Sigmoid colon (tissue), 7 donors: ENCODE measurements around the gene MYH7B. TPM values are rescaled to one million over a fixed set of nuclear protein-coding genes. Genes with fewer than 3 reads are reported as not detected.

Source experiments
- DNase-seq: peaks from one replicate; pipeline ENCODE4 v3.0.0-alpha.2; 2019
- H3K27ac ChIP-seq, 4 donors: fragments of 200-600 bp; sonication (generic); one replicate each; pipeline ENCODE4 v1.5.1; 2016 to 2019; ENCODE audit warnings: mild to moderate bottlenecking in 1 of 4
- H3K27me3 ChIP-seq, 3 donors: fragments of 200-600 bp; sonication (generic); one replicate each; pipeline ENCODE4 v1.5.1; 2019; ENCODE audit warnings: mild to moderate bottlenecking in 1 of 3
- H3K36me3 ChIP-seq, 4 donors: fragments of 200-600 bp; sonication (generic); one replicate each; pipeline ENCODE4 v1.5.1; 2016 to 2019
- H3K4me1 ChIP-seq, 4 donors: fragments of 200-600 bp; sonication (generic); one replicate each; pipeline ENCODE4 v1.5.1; 2017 to 2019
- H3K4me3 ChIP-seq, 4 donors: fragments of 200-600 bp; sonication (generic); one replicate each; pipeline ENCODE4 v1.5.1; 2017 to 2019; ENCODE audit warnings: mild to moderate bottlenecking in 2 of 4, moderate library complexity in 1 of 4
- H3K9me3 ChIP-seq, 4 donors: fragments of 200-600 bp in 3 of 4; sonication (generic) in 3 of 4; one replicate each; pipeline versions ENCODE4 v1.5.1 to v1.6.1; 2013 to 2019
- CTCF ChIP-seq, 4 experiments: fragments of 450-650 bp in 3 of 4; fragments of 200-600 bp in 1 of 4; IDR thresholded peaks; one replicate each; pipeline ENCODE4 v1.5.1; 2016 to 2019; ENCODE audit warnings: antibody characterized with exemption in 4 of 4, mild to moderate bottlenecking in 3 of 4, moderate library complexity in 2 of 4
- EP300 ChIP-seq, 4 donors: sonication (generic); formaldehyde crosslinking; IDR thresholded peaks; one replicate each; pipeline ENCODE4 v1.6.1; 2017; ENCODE audit warnings: antibody characterized with exemption in 4 of 4
- POLR2A ChIP-seq, 2 donors: fragments of 450-650 bp; IDR thresholded peaks; one replicate each; pipeline ENCODE4 v1.6.1; 2016; ENCODE audit warnings: antibody characterized with exemption in 2 of 2, mild to moderate bottlenecking in 2 of 2, moderate library complexity in 2 of 2
- POLR2AphosphoS5 ChIP-seq, 4 donors: sonication (generic); formaldehyde crosslinking; IDR thresholded peaks; one replicate each; pipeline ENCODE4 v1.6.1; 2017; ENCODE audit warnings: antibody characterized with exemption in 4 of 4
- WGBS, 2 donors: extraction: QIAGEN DNeasy Blood & Tissue Kit; methylation state at CpG; one replicate each; pipeline ENCODE4 v1.1.7; 2013; 5-methylcytosine and 5-hydroxymethylcytosine counted together
- intact Hi-C: fragments of 100-400 bp; cut with DNase I; formaldehyde crosslinking; loops from one replicate; pipeline ENCODE4 v1.15.1; 2023
- polyA plus RNA-seq, 3 donors: library from polyadenylated mRNA; stranded (reverse); fragments of 200-250 nt; gene quantifications; one replicate each; pipeline ENCODE4 v1.2.3, GENCODE V29; 2013
- total RNA-seq, 4 donors: library from RNA; depleted of rRNA; stranded (reverse); fragments of >200 nt; gene quantifications; one replicate each; pipeline ENCODE4 v1.1.0, GENCODE V29; 2016
- donor health status: healthy with polysubstance abuse.
- donor health status: Bipolar disorder and iron deficiency.
- donor health status: healthy.

The MYH7B gene
- total and polyA plus RNA-seq, 7 donors: under 0.01 to 1.6 (median 0.66) TPM

- peak overlapping the region in 3 of 4 donors; percentile 91 to 94 (median 91) for H3K27ac ChIP-seq
These were observed 1.2 kb downstream of the MYH7B start for GRCh38 chr20:34956751-34957472.

GRCh38 chr20:34964486-34964885 is 8.8 kb downstream of the MYH7B start:
- Histone ChIP-seq H3K27me3 (no peaks in the 10 kb centered on the region), H3K36me3 (no peaks in the 10 kb centered on the region), H3K4me1 (no peaks in the 10 kb centered on the region), H3K9me3 (no peaks in the 10 kb centered on the region), H3K4me3 (no peak overlapping the region), H3K27ac (no peak overlapping the region)
- no peak for TF ChIP-seq POLR2AphosphoS5 (IDR thresholded peaks at IDR 0.05)
- TF ChIP-seq EP300 (IDR thresholded peaks at IDR 0.05): no peak
- TF ChIP-seq POLR2A (IDR thresholded peaks at IDR 0.05): no peak
- TF ChIP-seq CTCF (IDR thresholded peaks at IDR 0.05): no peak
- intact Hi-C loops: no loop called here
- 95 to 96% methylated on average over 5 of the region's 5 CpGs for WGBS, 2 donors
- no peak for DNase-seq

More at GRCh38 chr20:34956751-34957472, 1.2 kb downstream of the MYH7B start:
- intact Hi-C loops: loop anchor here (1.0 to 5.0 kb wide), 2 partner anchors 83 to 135 kb away; partner anchors contain the start of gene TRPC4AP
- TF ChIP-seq CTCF (IDR thresholded peaks at IDR 0.05) (no peak), EP300 (IDR thresholded peaks at IDR 0.05) (no peak), POLR2A (IDR thresholded peaks at IDR 0.05) (no peak), POLR2AphosphoS5 (IDR thresholded peaks at IDR 0.05) (no peak)
- peak; percentile 55 for DNase-seq
- Histone ChIP-seq H3K36me3 (no peaks in the 10 kb centered on the region), H3K27me3 (no peaks in the 10 kb centered on the region), H3K4me1 (peaks cover 0 to 15% (median 14%) of the 10 kb centered on the region in 4 donors), H3K4me3 (no peak overlapping the region), H3K9me3 (no peaks in the 10 kb centered on the region)
- 92 to 95% methylated on average over 21 of the region's 21 CpGs for WGBS, 2 donors

- intact Hi-C loops: no loop called here
- Histone ChIP-seq H3K27ac (no peak overlapping the region), H3K9me3 (no peaks in the 10 kb centered on the region), H3K27me3 (no peaks in the 10 kb centered on the region), H3K4me1 (no peaks in the 10 kb centered on the region), H3K36me3 (no peaks in the 10 kb centered on the region), H3K4me3 (no peak overlapping the region)
- no peak for DNase-seq
- TF ChIP-seq CTCF (IDR thresholded peaks at IDR 0.05) (no peak), POLR2AphosphoS5 (IDR thresholded peaks at IDR 0.05) (no peak), POLR2A (IDR thresholded peaks at IDR 0.05) (no peak)
- 87 to 90% methylated on average over 5 of the region's 5 CpGs for WGBS, 2 donors
These were observed 9.4 kb downstream of the MYH7B start for GRCh38 chr20:34965051-34965450.

- DNase-seq: no peak
- H3K36me3 ChIP-seq: no peaks in the 10 kb centered on the region
- H3K27me3 ChIP-seq: no peaks in the 10 kb centered on the region
- no peak overlapping the region for H3K4me3 ChIP-seq
- H3K9me3 ChIP-seq: no peaks in the 10 kb centered on the region
- TF ChIP-seq POLR2AphosphoS5 (IDR thresholded peaks at IDR 0.05): no peak
- no peak for TF ChIP-seq EP300 (IDR thresholded peaks at IDR 0.05)
- no peak for TF ChIP-seq POLR2A (IDR thresholded peaks at IDR 0.05)
- no peak for TF ChIP-seq CTCF (IDR thresholded peaks at IDR 0.05)
- 89 to 95% methylated on average over 5 of the region's 5 CpGs for whole genome bisulfite sequencing, 2 donors
- no peak overlapping the region for H3K27ac ChIP-seq
- H3K4me1 ChIP-seq: no peaks in the 10 kb centered on the region
- intact Hi-C loops: no loop called here
These were observed 11.8 kb downstream of the MYH7B start for GRCh38 chr20:34967421-34967820.
